ENCODE data around the gene BLOC1S1. TPM values are rescaled to one million over a fixed set of nuclear protein-coding genes. Genes with fewer than 3 reads are reported as not detected.
A peak's percentile ranks its signal among the peaks of the same experiment; 100 is the strongest.

BLOC1S1 gene
- total and polyA plus RNA-seq, 8 donors: 12.8 to 451 (median 239) TPM

GRCh38 chr12:55700255-55701018, 15.4 kb upstream of the BLOC1S1 start:
- Histone ChIP-seq H3K4me1 (peaks cover 0 to 40% (median 18%) of the 10 kb centered on the region in 4 donors), H3K9me3 (no peaks in the 10 kb centered on the region), H3K36me3 (peaks cover 0 to 38% (median 13%) of the 10 kb centered on the region in 4 donors), H3K27me3 (no peaks in the 10 kb centered on the region), H3K27ac (peak overlapping the region in 2 of 5 donors; percentile 4 to 21), H3K4me3 (no peak overlapping the region)
- DNase-seq: no peak
- intact Hi-C loops (cut with DNase I; ENCODE audit: low total_unique reads): no loop called here
- no peak for TF ChIP-seq POLR2AphosphoS5 (IDR thresholded peaks at IDR 0.05)
- TF ChIP-seq EP300 (IDR thresholded peaks at IDR 0.05): no peak
- no peak for TF ChIP-seq CTCF (IDR thresholded peaks at IDR 0.05)
- TF ChIP-seq POLR2A (IDR thresholded peaks at IDR 0.05): no peak
- 77 to 87% (median 84%) methylated on average over 19 to 21 of the region's 21 CpGs for WGBS, 5 donors

GRCh38 chr12:55702861-55703260, 13.0 kb upstream of the BLOC1S1 start:
- no peak for DNase-seq
- H3K27me3 ChIP-seq: peaks cover 0 to 17% (median 0%) of the 10 kb centered on the region in 3 donors
- H3K9me3 ChIP-seq: no peaks in the 10 kb centered on the region
- intact Hi-C loops (cut with DNase I; ENCODE audit: low total_unique reads): no loop called here
- peaks cover 5 to 47% (median 30%) of the 10 kb centered on the region in 4 donors for H3K4me1 ChIP-seq
- TF ChIP-seq EP300 (IDR thresholded peaks at IDR 0.05): no peak
- no peak for TF ChIP-seq POLR2AphosphoS5 (IDR thresholded peaks at IDR 0.05)
- no peak for TF ChIP-seq CTCF (IDR thresholded peaks at IDR 0.05)
- no peak for TF ChIP-seq POLR2A (IDR thresholded peaks at IDR 0.05)
- H3K27ac ChIP-seq: peak overlapping the region in 3 of 5 donors; percentile 47 to 89 (median 83)
- H3K4me3 ChIP-seq: peak overlapping the region in 1 of 4 donors; percentile 79
- peaks cover 0 to 15% (median under 1%) of the 10 kb centered on the region in 4 donors for H3K36me3 ChIP-seq
- WGBS, 5 donors: 69 to 92% (median 87%) methylated on average over 8 of the region's 8 CpGs

- H3K27ac ChIP-seq: peak overlapping the region in 4 of 5 donors; percentile 20 to 89 (median 82)
- H3K9me3 ChIP-seq: no peaks in the 10 kb centered on the region
- peaks cover 0 to 11% (median 0%) of the 10 kb centered on the region in 4 donors for H3K36me3 ChIP-seq
- peaks cover 10 to 52% (median 34%) of the 10 kb centered on the region in 4 donors for H3K4me1 ChIP-seq
- peaks cover 0 to 21% (median 0%) of the 10 kb centered on the region in 3 donors for H3K27me3 ChIP-seq
- H3K4me3 ChIP-seq: peak overlapping the region in 3 of 4 donors; percentile 19 to 79 (median 68)
- WGBS, 5 donors: 38 to 61% (median 46%) methylated on average over 2 of the region's 2 CpGs
- DNase-seq: peak; percentile 37 to 48
- intact Hi-C loops (cut with DNase I; ENCODE audit: low total_unique reads): no loop called here
- no peak for TF ChIP-seq CTCF (IDR thresholded peaks at IDR 0.05)
- no peak for TF ChIP-seq POLR2A (IDR thresholded peaks at IDR 0.05)
- TF ChIP-seq POLR2AphosphoS5 (IDR thresholded peaks at IDR 0.05): peak in 1 of 3 donors; percentile 31
- no peak for TF ChIP-seq EP300 (IDR thresholded peaks at IDR 0.05)
These were observed 12.6 kb upstream of the BLOC1S1 start for GRCh38 chr12:55703288-55703687.

GRCh38 chr12:55703901-55704761, 11.7 kb upstream of the BLOC1S1 start:
- peak overlapping the region; percentile 9 to 79 (median 68) for H3K4me3 ChIP-seq
- intact Hi-C loops (cut with DNase I; ENCODE audit: low total_unique reads): no loop called here
- peak overlapping the region in 4 of 5 donors; percentile 20 to 89 (median 82) for H3K27ac ChIP-seq
- H3K4me1 ChIP-seq: peaks cover 18 to 59% (median 42%) of the 10 kb centered on the region in 4 donors
- TF ChIP-seq CTCF (IDR thresholded peaks at IDR 0.05) (no peak), POLR2A (IDR thresholded peaks at IDR 0.05) (no peak), POLR2AphosphoS5 (IDR thresholded peaks at IDR 0.05) (no peak), EP300 (IDR thresholded peaks at IDR 0.05) (no peak)
- no peaks in the 10 kb centered on the region for H3K9me3 ChIP-seq
- DNase-seq: peak in 1 of 2 donors; percentile 42
- H3K27me3 ChIP-seq: peaks cover 0 to 27% (median 0%) of the 10 kb centered on the region in 3 donors
- WGBS, 5 donors: 63 to 70% (median 69%) methylated on average over 6 of the region's 6 CpGs
- peaks cover 0 to 9% (median 0%) of the 10 kb centered on the region in 4 donors for H3K36me3 ChIP-seq
